ENCODE results near the gene AIG1. TPM values are rescaled to one million over a fixed set of nuclear protein-coding genes. Genes with fewer than 3 reads are reported as not detected.

The AIG1 gene
- total RNA-seq, 1 donor from 2014 or later, result 7.2 TPM

- Mint-ChIP-seq H3K27me3 (no peaks in the 10 kb centered on the region), H3K4me1 (no peaks in the 10 kb centered on the region), H3K9me3 (no peaks in the 10 kb centered on the region), H3K36me3 (ENCODE audit: low read depth) (no peaks in the 10 kb centered on the region), H3K27ac (no peak overlapping the region), H3K4me3 (no peak overlapping the region)
- no peak for DNase-seq
- intact Hi-C loops (cut with micrococcal nuclease), result no loop called here
- ChIA-PET CTCF (no interaction called here), POLR2A (no interaction called here)
- ATAC-seq (ENCODE audit: low read depth), result no peak
- no peak for TF ChIP-seq CTCF (IDR thresholded peaks at IDR 0.05)
Measured at GRCh38 chr6:143087856-143088255, 27.2 kb downstream of the AIG1 start.

- no peak overlapping the region for H3K4me3 Mint-ChIP-seq
- no peaks in the 10 kb centered on the region for H3K4me1 Mint-ChIP-seq
- no peaks in the 10 kb centered on the region for H3K9me3 Mint-ChIP-seq
- ATAC-seq (ENCODE audit: low read depth) (no peak), DNase-seq (no peak)
- ChIA-PET CTCF (no interaction called here), POLR2A (no interaction called here)
- no peaks in the 10 kb centered on the region for H3K27me3 Mint-ChIP-seq
- TF ChIP-seq CTCF (IDR thresholded peaks at IDR 0.05), result no peak
- no peak overlapping the region for H3K27ac Mint-ChIP-seq
- H3K36me3 Mint-ChIP-seq (ENCODE audit: low read depth), result no peaks in the 10 kb centered on the region
- intact Hi-C loops (cut with micrococcal nuclease), result no loop called here
Measured at GRCh38 chr6:143090314-143091044, 29.8 kb downstream of the AIG1 start.

- TF ChIP-seq CTCF (IDR thresholded peaks at IDR 0.05), result no peak
- no peak overlapping the region for H3K4me3 Mint-ChIP-seq
- CTCF ChIA-PET, result no interaction called here
- no peaks in the 10 kb centered on the region for H3K27me3 Mint-ChIP-seq
- H3K9me3 Mint-ChIP-seq, result no peaks in the 10 kb centered on the region
- peaks cover 4% of the 10 kb centered on the region for H3K4me1 Mint-ChIP-seq
- H3K27ac Mint-ChIP-seq, result no peak overlapping the region
- intact Hi-C loops (cut with micrococcal nuclease), result no loop called here
- no peaks in the 10 kb centered on the region for H3K36me3 Mint-ChIP-seq (ENCODE audit: low read depth)
- no peak for ATAC-seq (ENCODE audit: low read depth)
- POLR2A ChIA-PET, result interaction anchor here (0.7 kb wide), 1 partner anchor 168 kb away, joined by 8 read pairs; no protein-coding TSS in a partner anchor
- DNase-seq, result no peak
Measured at GRCh38 chr6:143092768-143093167, 32.1 kb downstream of the AIG1 start.

GRCh38 chr6:143093290-143093689, 32.6 kb downstream of the AIG1 start:
- Mint-ChIP-seq H3K4me1 (peaks cover 4% of the 10 kb centered on the region), H3K27ac (no peak overlapping the region), H3K27me3 (no peaks in the 10 kb centered on the region), H3K9me3 (no peaks in the 10 kb centered on the region), H3K36me3 (ENCODE audit: low read depth) (no peaks in the 10 kb centered on the region), H3K4me3 (no peak overlapping the region)
- ATAC-seq (ENCODE audit: low read depth) (no peak), DNase-seq (no peak)
- POLR2A ChIA-PET, result no interaction called here
- CTCF ChIA-PET, result no interaction called here
- TF ChIP-seq CTCF (IDR thresholded peaks at IDR 0.05), result no peak
- intact Hi-C loops (cut with micrococcal nuclease), result no loop called here

GRCh38 chr6:143096403-143096802, 35.7 kb downstream of the AIG1 start:
- DNase-seq (no peak), ATAC-seq (ENCODE audit: low read depth) (no peak)
- peaks cover 6% of the 10 kb centered on the region for H3K4me1 Mint-ChIP-seq
- H3K9me3 Mint-ChIP-seq, result no peaks in the 10 kb centered on the region
- POLR2A ChIA-PET, result no interaction called here
- TF ChIP-seq CTCF (IDR thresholded peaks at IDR 0.05), result no peak
- no peak overlapping the region for H3K4me3 Mint-ChIP-seq
- no peaks in the 10 kb centered on the region for H3K36me3 Mint-ChIP-seq (ENCODE audit: low read depth)
- no peaks in the 10 kb centered on the region for H3K27me3 Mint-ChIP-seq
- CTCF ChIA-PET, result no interaction called here
- no peak overlapping the region for H3K27ac Mint-ChIP-seq
- intact Hi-C loops (cut with micrococcal nuclease), result no loop called here

All from activated B cell treated with CpG ODN at 0.5 μM for 24 hours (primary cell).